ENCODE measurements around the gene SCAMP2.

- TF ChIP-seq CTCF (IDR thresholded peaks at IDR 0.05) (no peak), POLR2A (IDR thresholded peaks at IDR 0.05) (no peak)
Observed at GRCh38 chr15:74904190-74904805, 31.1 kb upstream of the SCAMP2 start.
